OCI-LY1 (cell line): Measurements from ENCODE around the gene ARL17B.
A peak's percentile ranks its signal among the peaks of the same experiment; 100 is the strongest.
"Not testable (repeated sequence)": the region's sequence is repeated elsewhere in the genome, so short reads cannot be mapped to it uniquely, and the experiment has no call there.

Experiments
- H2AFZ ChIP-seq: fragments of 200-600 bp; sonication (generic), shearing (Covaris generic); 2 replicates; pipeline ENCODE4 v1.6.0; 2014; ENCODE audit warnings: antibody characterized with exemption, mild to moderate bottlenecking, low read length
- H3F3A ChIP-seq: fragments of 200-600 bp; sonication (generic), shearing (Covaris generic); 2 replicates; pipeline ENCODE4 v1.6.0; 2014; ENCODE audit warnings: mild to moderate bottlenecking, antibody characterized with exemption, low read length, moderate library complexity; ENCODE audit not compliant: insufficient read depth
- H3K27ac ChIP-seq: fragments of 200-600 bp; sonication (generic); 2 replicates; pipeline ENCODE4 v1.5.1; 2014; ENCODE audit warnings: low read length, mixed run types, mild to moderate bottlenecking, low read depth; ENCODE audit not compliant: poor library complexity, severe bottlenecking
- H3K27me3 ChIP-seq: fragments of 200-600 bp; sonication (generic); 2 replicates; pipeline ENCODE4 v1.6.0; 2014; ENCODE audit warnings: antibody characterized with exemption, mild to moderate bottlenecking, low read length, moderate library complexity; ENCODE audit not compliant: insufficient read depth
- H3K36me3 ChIP-seq: fragments of 200-600 bp; sonication (generic); 2 replicates; pipeline ENCODE4 v1.6.1; 2014; ENCODE audit warnings: mild to moderate bottlenecking, antibody characterized with exemption, low read length, moderate library complexity, mixed read lengths; ENCODE audit not compliant: insufficient read depth
- H3K4me1 ChIP-seq: fragments of 200-600 bp; sonication (generic); 2 replicates; pipeline ENCODE4 v1.5.1; 2014; ENCODE audit warnings: mild to moderate bottlenecking, low read length, moderate library complexity; ENCODE audit not compliant: insufficient read depth, severe bottlenecking
- H3K4me2 ChIP-seq: fragments of 200-600 bp; sonication (generic), shearing (Covaris generic); 2 replicates; pipeline ENCODE4 v1.6.1; 2014; ENCODE audit warnings: low read length
- H3K4me3 ChIP-seq: fragments of 200-600 bp; sonication (generic); 2 replicates; pipeline ENCODE4 v1.5.1; 2014; ENCODE audit warnings: low read length, low read depth, mild to moderate bottlenecking, mixed read lengths; ENCODE audit not compliant: poor library complexity, severe bottlenecking
- H3K79me2 ChIP-seq: fragments of 200-600 bp; shearing (Covaris generic); 2 replicates; pipeline ENCODE4 v1.6.1; 2016; ENCODE audit warnings: mixed run types, low read length, mixed read lengths; ENCODE audit not compliant: insufficient read depth
- H3K9ac ChIP-seq: fragments of 200-600 bp; sonication (generic), shearing (Covaris generic); 2 replicates; pipeline ENCODE4 v1.6.1; 2014; ENCODE audit warnings: mild to moderate bottlenecking, low read length, mixed read lengths
- H3K9me2 ChIP-seq: fragments of 200-600 bp; sonication (generic), shearing (Covaris generic); 2 replicates; pipeline ENCODE4 v1.6.1; 2014; ENCODE audit warnings: low read depth, mild to moderate bottlenecking, low read length, mixed read lengths
- H3K9me3 ChIP-seq: fragments of 200-600 bp; shearing (Covaris generic); 2 replicates; pipeline ENCODE4 v1.6.1; 2014; ENCODE audit warnings: low read length, mixed read lengths
- H4K20me1 ChIP-seq: fragments of 200-600 bp; sonication (generic), shearing (Covaris generic); 2 replicates; pipeline ENCODE4 v1.6.0; 2016; ENCODE audit warnings: mild to moderate bottlenecking, low read length; ENCODE audit not compliant: insufficient read depth
- TF ChIP-seq, protein P1 (sequence below): fragments of 200-600 bp; sonication (generic), shearing (Covaris generic); IDR thresholded peaks from 2 replicates; pipeline ENCODE4 v1.5.1; 2017; ENCODE audit warnings: mild to moderate bottlenecking, antibody characterized with exemption, low read length, moderate library complexity, mixed read lengths

The ARL17B gene

DNA sequence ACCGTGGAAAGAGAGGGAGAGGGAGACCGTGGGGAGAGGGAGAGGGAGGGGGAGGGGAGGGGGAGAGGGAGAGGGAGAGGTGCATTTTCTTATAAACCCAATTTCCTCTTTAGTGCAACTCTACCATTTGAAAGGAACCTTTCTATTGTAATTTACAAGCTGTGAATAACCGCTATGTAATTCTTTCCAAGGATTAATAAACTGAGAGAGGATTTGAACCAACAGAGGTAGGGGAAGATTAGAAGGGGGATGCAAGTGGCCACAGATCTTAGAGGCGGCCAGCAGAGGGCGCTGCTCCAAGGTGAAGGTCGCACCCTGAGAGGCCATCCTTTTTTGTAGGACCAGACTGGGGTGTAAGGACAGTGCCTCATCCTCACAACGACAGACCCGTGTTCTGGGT is 107.8 kb downstream of the ARL17B start:
- H3K4me2 ChIP-seq, H2AFZ ChIP-seq, H3K27me3 ChIP-seq, H3K4me1 ChIP-seq, H3K36me3 ChIP-seq, H3K4me3 ChIP-seq, H3K9me2 ChIP-seq, H4K20me1 ChIP-seq, H3K27ac ChIP-seq, H3F3A ChIP-seq, H3K9ac ChIP-seq, H3K9me3 ChIP-seq, H3K79me2 ChIP-seq: not testable (repeated sequence)
- TF ChIP-seq, protein P1, sequence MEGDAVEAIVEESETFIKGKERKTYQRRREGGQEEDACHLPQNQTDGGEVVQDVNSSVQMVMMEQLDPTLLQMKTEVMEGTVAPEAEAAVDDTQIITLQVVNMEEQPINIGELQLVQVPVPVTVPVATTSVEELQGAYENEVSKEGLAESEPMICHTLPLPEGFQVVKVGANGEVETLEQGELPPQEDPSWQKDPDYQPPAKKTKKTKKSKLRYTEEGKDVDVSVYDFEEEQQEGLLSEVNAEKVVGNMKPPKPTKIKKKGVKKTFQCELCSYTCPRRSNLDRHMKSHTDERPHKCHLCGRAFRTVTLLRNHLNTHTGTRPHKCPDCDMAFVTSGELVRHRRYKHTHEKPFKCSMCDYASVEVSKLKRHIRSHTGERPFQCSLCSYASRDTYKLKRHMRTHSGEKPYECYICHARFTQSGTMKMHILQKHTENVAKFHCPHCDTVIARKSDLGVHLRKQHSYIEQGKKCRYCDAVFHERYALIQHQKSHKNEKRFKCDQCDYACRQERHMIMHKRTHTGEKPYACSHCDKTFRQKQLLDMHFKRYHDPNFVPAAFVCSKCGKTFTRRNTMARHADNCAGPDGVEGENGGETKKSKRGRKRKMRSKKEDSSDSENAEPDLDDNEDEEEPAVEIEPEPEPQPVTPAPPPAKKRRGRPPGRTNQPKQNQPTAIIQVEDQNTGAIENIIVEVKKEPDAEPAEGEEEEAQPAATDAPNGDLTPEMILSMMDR = peak; percentile 47; the same call in 1 of the 2 replicates

GRCh38 chr17:46252804-46253203 is 108.8 kb downstream of the ARL17B start:
- not testable (repeated sequence) for H4K20me1 ChIP-seq, H3K36me3 ChIP-seq, H3K4me3 ChIP-seq, H3F3A ChIP-seq, H3K79me2 ChIP-seq, H3K9me3 ChIP-seq, H2AFZ ChIP-seq, H3K9ac ChIP-seq, H3K27ac ChIP-seq, H3K9me2 ChIP-seq, H3K4me1 ChIP-seq, H3K4me2 ChIP-seq, H3K27me3 ChIP-seq

- not testable (repeated sequence) for H3K4me2 ChIP-seq, H3K4me1 ChIP-seq, H3K36me3 ChIP-seq, H3K79me2 ChIP-seq, H4K20me1 ChIP-seq, H2AFZ ChIP-seq, H3F3A ChIP-seq, H3K27ac ChIP-seq, H3K4me3 ChIP-seq, H3K9ac ChIP-seq, H3K27me3 ChIP-seq, H3K9me3 ChIP-seq, H3K9me2 ChIP-seq
These were observed 112.4 kb downstream of the ARL17B start for GRCh38 chr17:46249153-46249552.

DNA sequence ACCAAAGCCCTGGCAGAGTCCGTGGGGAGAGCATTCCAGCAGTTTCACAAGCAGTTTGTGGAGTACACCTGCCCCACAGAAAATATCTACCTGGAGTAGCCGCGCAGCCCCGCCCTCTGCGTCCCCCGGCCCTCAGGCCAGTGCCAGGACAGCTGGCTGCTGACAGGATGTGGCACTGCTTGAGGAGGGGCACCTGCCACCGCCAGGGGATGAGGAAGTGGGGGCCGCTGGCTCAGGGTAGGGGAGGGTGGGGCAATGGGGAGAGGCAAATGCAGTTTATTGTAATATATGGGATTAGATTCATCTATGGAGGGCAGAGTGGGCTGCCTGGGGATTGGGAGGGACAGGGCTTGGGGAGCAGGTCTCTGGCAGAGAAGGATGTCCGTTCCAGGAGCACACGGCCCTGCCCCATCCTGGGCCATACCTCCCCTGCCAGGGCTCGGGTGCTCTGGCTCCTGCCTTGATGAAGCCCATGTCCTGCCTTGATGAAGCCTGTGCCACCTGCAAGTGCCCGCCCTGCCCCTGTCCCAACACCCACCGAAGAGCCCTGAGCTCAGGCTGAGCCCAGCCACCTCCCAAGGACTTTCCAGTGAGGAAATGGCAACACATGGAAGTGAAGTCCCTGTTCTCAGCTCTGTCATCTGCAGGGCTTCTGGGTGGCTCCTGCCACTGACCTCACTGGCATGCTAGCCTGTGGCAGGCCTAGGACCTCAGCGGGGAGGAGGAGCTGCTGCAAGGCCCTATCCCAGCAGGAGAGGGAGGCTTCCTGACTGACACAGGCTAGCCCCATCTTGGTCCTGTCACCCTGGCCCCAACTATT is 116.4 kb downstream of the ARL17B start:
- not testable (repeated sequence) for H3F3A ChIP-seq, H3K9me2 ChIP-seq, H4K20me1 ChIP-seq, H2AFZ ChIP-seq, H3K9me3 ChIP-seq, H3K9ac ChIP-seq, H3K4me3 ChIP-seq, H3K4me2 ChIP-seq, H3K27ac ChIP-seq, H3K36me3 ChIP-seq, H3K4me1 ChIP-seq, H3K27me3 ChIP-seq, H3K79me2 ChIP-seq

DNA sequence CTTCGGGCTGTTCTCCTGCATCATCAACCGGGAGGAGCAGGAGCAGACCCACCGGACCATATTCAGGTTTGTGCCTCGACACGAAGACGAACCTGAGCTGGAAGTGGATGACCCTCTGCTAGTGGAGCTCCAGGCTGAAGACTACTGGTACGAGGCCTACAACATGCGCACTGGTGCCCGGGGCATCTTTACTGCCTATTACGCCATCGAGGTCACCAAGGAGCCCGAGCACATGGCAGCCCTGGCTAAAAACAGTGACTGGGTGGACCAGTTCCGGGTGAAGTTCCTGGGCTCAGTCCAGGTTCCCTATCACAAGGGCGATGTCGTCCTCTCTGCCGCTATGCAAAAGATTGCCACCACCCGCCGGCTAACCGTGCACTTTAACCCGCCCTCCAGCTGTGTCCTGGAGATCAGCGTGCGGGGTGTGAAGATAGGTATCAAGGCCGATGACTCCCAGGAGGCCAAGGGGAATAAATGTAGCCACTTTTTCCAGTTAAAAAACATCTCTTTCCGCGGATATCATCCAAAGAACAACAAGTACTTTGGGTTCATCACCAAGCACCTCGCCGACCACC is 117.1 kb downstream of the ARL17B start:
- H3K27me3 ChIP-seq, H3K9ac ChIP-seq, H3K79me2 ChIP-seq, H3F3A ChIP-seq, H3K4me3 ChIP-seq, H3K36me3 ChIP-seq, H3K4me2 ChIP-seq, H4K20me1 ChIP-seq, H2AFZ ChIP-seq, H3K9me3 ChIP-seq, H3K9me2 ChIP-seq, H3K27ac ChIP-seq, H3K4me1 ChIP-seq: not testable (repeated sequence)

DNA sequence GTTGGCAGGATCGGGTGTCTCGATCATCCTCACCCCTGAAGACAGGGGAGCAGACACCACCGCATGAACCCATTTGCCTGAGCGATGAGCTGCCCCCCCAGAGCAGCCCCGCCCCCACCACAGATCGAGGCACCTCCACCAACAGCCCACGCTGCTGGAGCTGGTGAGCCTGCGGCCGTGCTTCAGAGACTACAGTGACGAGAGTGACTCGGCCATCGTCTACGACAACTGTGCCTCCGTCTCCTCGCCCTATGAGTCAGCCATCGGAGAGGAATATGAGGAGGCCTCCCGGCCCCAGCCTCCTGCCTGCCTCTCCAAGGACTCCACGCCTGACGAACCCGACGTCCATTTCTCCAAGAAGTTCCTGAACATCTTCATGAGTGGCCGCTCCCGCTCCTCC is 117.6 kb downstream of the ARL17B start:
- not testable (repeated sequence) for H2AFZ ChIP-seq, H3K79me2 ChIP-seq, H3K9me3 ChIP-seq

GRCh38 chr17:46243505-46243904 is 118.1 kb downstream of the ARL17B start:
- not testable (repeated sequence) for H4K20me1 ChIP-seq, H2AFZ ChIP-seq, H3K4me2 ChIP-seq, H3K27me3 ChIP-seq, H3K4me3 ChIP-seq, H3K9me3 ChIP-seq, H3K79me2 ChIP-seq, H3K27ac ChIP-seq, H3K9ac ChIP-seq, H3K4me1 ChIP-seq, H3K36me3 ChIP-seq, H3F3A ChIP-seq, H3K9me2 ChIP-seq

More for the DNA sequence above, 117.6 kb downstream of the ARL17B start:
- not testable (repeated sequence) for H3K4me2 ChIP-seq, H3K4me1 ChIP-seq, H3K9me2 ChIP-seq, H3K36me3 ChIP-seq, H3K4me3 ChIP-seq, H4K20me1 ChIP-seq, H3K9ac ChIP-seq, H3K27me3 ChIP-seq, H3K27ac ChIP-seq, H3F3A ChIP-seq
